Upper lobe of right lung (tissue), 1 donor: ENCODE measurements around the gene HBB. TPM values are rescaled to one million over a fixed set of nuclear protein-coding genes. Genes with fewer than 3 reads are reported as not detected.
A peak's percentile ranks its signal among the peaks of the same experiment; 100 is the strongest.

Source experiments
- ATAC-seq: fragments of 200-7000 bp; cut with Tn5 transposase; one replicate; pipeline ENCODE4 v1.9.1; 2020; ENCODE audit warnings: mild to moderate bottlenecking, moderate library complexity
- DNase-seq: peaks from one replicate; pipeline ENCODE4 v3.0.0-alpha.2; 2020
- H3K27ac ChIP-seq: fragments of 200-600 bp; one replicate; pipeline ENCODE4 v1.8.0; 2022
- H3K27me3 ChIP-seq: fragments of 200-600 bp; one replicate; pipeline ENCODE4 v1.8.0; 2022; ENCODE audit warnings: mild to moderate bottlenecking
- H3K36me3 ChIP-seq: fragments of 200-600 bp; one replicate; pipeline ENCODE4 v1.8.0; 2022
- H3K4me1 ChIP-seq: fragments of 200-600 bp; one replicate; pipeline ENCODE4 v1.8.0; 2022
- H3K4me3 ChIP-seq: fragments of 200-600 bp; one replicate; pipeline ENCODE4 v1.8.0; 2022; ENCODE audit warnings: mild to moderate bottlenecking
- H3K9me3 ChIP-seq: fragments of 200-600 bp; one replicate; pipeline ENCODE4 v1.8.0; 2022
- intact Hi-C: fragments of 100-400 bp; cut with DNase I; formaldehyde crosslinking; loops from one replicate; pipeline ENCODE4 v1.11.0; 2022
- total RNA-seq: library from RNA; stranded (reverse); fragmentation: NEBNext Ultra II Directional; extraction: Animal tissue kit (Norgen Biotek cat#: 25700); gene quantifications from one replicate; pipeline ENCODE4 v1.2.1, GENCODE V29; 2021
- TF ChIP-seq, protein P1 (sequence below): fragments of 200-600 bp; IDR thresholded peaks from one replicate; pipeline ENCODE4 v1.8.0; 2022; ENCODE audit warnings: antibody characterized with exemption
- donor health status: DM: no; HTN: yes; CAD: no; lungs with severe emphysema.

Gene HBB
- total RNA-seq, 1 donor from 2014 or later, result 338 TPM

DNA sequence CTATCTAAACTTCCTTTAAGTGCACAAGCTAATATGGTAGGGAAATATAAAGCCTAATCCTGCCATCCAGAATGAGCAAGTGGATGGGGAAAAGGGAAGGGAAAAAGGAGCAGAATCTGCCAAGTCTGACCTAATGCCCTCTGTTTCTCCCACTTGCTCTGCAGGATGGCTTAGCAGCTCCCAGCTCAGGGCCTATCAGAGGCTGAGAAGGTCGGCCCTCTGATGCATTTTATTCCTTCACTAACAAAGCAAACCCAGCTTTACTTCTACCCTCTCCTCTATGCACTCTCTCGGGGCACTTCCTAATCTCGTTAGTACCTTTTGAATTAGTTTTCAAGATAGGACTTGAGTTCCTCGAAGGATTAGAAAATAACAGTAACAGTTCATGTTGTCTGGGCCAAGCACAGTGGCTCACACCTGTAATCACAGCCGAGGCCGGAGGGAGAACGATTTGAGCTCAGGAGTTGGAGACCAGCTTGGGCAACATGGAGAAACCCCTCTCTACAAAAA, 16.4 kb downstream of the HBB start:
- Histone ChIP-seq H3K9me3 (no peaks in the 10 kb centered on the region), H3K4me3 (no peak overlapping the region), H3K27me3 (no peaks in the 10 kb centered on the region), H3K36me3 (no peaks in the 10 kb centered on the region), H3K4me1 (no peaks in the 10 kb centered on the region), H3K27ac (no peak overlapping the region)
- ATAC-seq, result no peak
- intact Hi-C loops, result no loop called here
- TF ChIP-seq, protein P1, sequence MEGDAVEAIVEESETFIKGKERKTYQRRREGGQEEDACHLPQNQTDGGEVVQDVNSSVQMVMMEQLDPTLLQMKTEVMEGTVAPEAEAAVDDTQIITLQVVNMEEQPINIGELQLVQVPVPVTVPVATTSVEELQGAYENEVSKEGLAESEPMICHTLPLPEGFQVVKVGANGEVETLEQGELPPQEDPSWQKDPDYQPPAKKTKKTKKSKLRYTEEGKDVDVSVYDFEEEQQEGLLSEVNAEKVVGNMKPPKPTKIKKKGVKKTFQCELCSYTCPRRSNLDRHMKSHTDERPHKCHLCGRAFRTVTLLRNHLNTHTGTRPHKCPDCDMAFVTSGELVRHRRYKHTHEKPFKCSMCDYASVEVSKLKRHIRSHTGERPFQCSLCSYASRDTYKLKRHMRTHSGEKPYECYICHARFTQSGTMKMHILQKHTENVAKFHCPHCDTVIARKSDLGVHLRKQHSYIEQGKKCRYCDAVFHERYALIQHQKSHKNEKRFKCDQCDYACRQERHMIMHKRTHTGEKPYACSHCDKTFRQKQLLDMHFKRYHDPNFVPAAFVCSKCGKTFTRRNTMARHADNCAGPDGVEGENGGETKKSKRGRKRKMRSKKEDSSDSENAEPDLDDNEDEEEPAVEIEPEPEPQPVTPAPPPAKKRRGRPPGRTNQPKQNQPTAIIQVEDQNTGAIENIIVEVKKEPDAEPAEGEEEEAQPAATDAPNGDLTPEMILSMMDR, result no peak
- DNase-seq, result no peak

DNA sequence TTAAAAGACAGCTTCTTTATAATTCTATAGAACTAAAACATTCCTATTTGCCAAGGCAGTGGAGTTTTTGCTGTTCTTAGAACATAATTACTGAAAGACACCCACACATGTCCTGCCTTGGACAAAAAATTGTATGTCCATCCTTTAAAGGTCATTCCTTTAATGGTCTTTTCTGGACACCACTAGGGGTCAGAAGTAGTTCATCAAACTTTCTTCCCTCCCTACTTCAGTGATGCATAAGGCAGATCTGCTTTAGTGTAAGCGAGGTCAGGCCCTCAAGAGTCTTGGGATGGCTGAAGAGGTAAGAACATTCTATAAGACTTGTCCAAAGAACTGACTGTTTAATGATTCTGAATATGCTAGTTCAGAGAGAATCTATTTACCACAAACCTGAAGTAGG, 22.1 kb downstream of the HBB start:
- Histone ChIP-seq H3K9me3 (no peaks in the 10 kb centered on the region), H3K4me3 (no peak overlapping the region), H3K4me1 (no peaks in the 10 kb centered on the region), H3K36me3 (no peaks in the 10 kb centered on the region), H3K27me3 (no peaks in the 10 kb centered on the region), H3K27ac (no peak overlapping the region)
- TF ChIP-seq, protein P1, result peak; percentile 39
- ATAC-seq (peak; percentile 58), DNase-seq (no peak)
- intact Hi-C loops, result no loop called here

DNA sequence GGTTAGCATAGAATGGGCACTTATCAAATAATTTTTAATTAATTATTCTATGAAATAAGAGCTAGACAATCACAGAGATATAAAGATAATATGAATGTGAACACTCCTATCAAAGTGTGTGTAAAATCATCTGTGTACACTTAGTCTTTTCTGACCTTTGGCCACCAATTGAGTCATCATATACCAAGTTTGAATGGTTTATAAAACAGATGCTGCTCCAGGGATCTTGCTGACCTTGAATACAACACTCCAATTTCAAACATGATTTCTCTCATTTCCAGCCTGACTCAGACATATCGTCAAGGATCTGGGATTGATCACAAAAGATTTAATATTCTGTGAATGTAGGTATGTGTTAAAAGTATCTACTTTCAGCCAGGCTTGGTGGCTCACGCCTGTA, 23.5 kb downstream of the HBB start:
- H3K36me3 ChIP-seq, result no peaks in the 10 kb centered on the region
- ATAC-seq (no peak), DNase-seq (no peak)
- H3K9me3 ChIP-seq, result no peaks in the 10 kb centered on the region
- TF ChIP-seq, protein P1, result no peak
- H3K4me3 ChIP-seq, result no peak overlapping the region
- H3K27me3 ChIP-seq, result no peaks in the 10 kb centered on the region
- H3K27ac ChIP-seq, result no peak overlapping the region
- H3K4me1 ChIP-seq, result no peaks in the 10 kb centered on the region
- intact Hi-C loops, result no loop called here

DNA sequence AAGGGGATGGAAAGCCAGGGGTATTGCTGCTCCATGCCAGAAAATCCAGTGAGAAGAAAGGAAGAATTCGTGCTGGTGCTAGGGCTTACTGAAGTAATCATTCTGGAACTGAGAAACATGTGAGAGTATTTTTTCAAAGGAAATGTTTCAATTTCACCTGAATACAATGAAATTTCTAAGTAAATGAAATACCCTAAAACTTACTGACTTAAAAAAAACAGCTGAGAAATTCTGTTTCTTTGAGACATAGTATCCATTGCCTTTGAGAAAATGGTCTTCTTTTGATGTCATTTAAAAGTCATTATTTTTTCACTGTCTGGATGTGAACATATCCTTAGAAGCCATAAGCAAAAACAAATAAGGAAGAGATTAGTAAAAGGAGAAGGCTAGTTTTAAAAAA, 26.3 kb downstream of the HBB start, which contains the start of gene OR51V1:
TSS of gene OR51V1 (minus strand) at position 101 of the 400 bp plus-strand sequence. CDS start at position 101, 0 bp downstream.
- DNase-seq, result no peak
- Histone ChIP-seq H3K27me3 (no peaks in the 10 kb centered on the region), H3K4me3 (no peak within 1 kb of the TSS), H3K9me3 (no peaks in the 10 kb centered on the region), H3K36me3 (no peaks in the 10 kb centered on the region), H3K27ac (no peak within 1 kb of the TSS), H3K4me1 (no peaks in the 10 kb centered on the region)
- TF ChIP-seq, protein P1, result no peak
- ATAC-seq, result no peak
- intact Hi-C loops, result no loop called here

DNA sequence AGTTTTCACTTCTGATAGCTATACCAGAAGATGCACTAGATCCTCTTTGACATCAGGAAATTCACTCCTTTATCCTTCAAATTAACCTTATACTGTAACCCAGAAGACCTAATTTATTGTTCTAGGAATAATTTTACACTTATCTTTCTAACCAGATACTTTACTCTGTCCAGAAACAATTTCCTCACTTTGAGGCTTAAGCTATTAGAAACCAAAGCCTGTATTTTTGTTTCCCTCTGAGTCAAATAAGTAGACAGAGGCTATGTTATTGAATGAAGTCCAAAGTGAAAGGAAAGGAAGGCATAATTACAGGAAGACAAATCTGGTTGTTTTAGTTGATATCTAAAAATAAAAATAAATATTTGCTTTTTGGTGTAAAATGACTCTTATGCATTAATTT, 28.6 kb downstream of the HBB start:
- DNase-seq, result no peak

More for the DNA sequence above, 28.6 kb downstream of the HBB start:
- Histone ChIP-seq H3K9me3 (no peaks in the 10 kb centered on the region), H3K27me3 (no peaks in the 10 kb centered on the region), H3K36me3 (no peaks in the 10 kb centered on the region), H3K4me3 (no peak overlapping the region), H3K27ac (no peak overlapping the region), H3K4me1 (no peaks in the 10 kb centered on the region)
- intact Hi-C loops, result no loop called here
- no peak for ATAC-seq
- TF ChIP-seq, protein P1, result no peak
